ENCODE measurements around the gene NDST1. TPM values are rescaled to one million over a fixed set of nuclear protein-coding genes. Genes with fewer than 3 reads are reported as not detected.
A peak's percentile ranks its signal among the peaks of the same experiment; 100 is the strongest.

NDST1 gene
- total RNA-seq, 1 experiment from 2014 or later, result 8.4 TPM

- Histone ChIP-seq H3K36me3 (ENCODE audit: insufficient read depth, low read length) (no peaks in the 10 kb centered on the region), H3K9ac (ENCODE audit: low read length) (peak overlapping the region; percentile 79), H3K4me3 (ENCODE audit: low read length) (peak overlapping the region; percentile 73), H3K27me3 (ENCODE audit: low read length) (no peaks in the 10 kb centered on the region), H4K20me1 (ENCODE audit: insufficient read depth, low read depth, low read length) (no peaks in the 10 kb centered on the region), H2AFZ (ENCODE audit: low read length) (no peak overlapping the region; the same call in 1 of the 2 replicates), H3K27ac (ENCODE audit: low read length) (peak overlapping the region; percentile 14; the same call in 1 of the 2 replicates), H3K4me1 (ENCODE audit: low read length) (peaks cover 53% of the 10 kb centered on the region), H3K4me2 (ENCODE audit: low read depth, low read length, poor library complexity, severe bottlenecking) (peak overlapping the region; percentile 82), H3K9me3 (ENCODE audit: low read length) (no peaks in the 10 kb centered on the region), H3K9me2 (replicated peaks; ENCODE audit: insufficient read depth, low read length) (no peaks in the 10 kb centered on the region), H3K79me2 (ENCODE audit: low read length) (no peaks in the 10 kb centered on the region)
- peak; percentile 79 for DNase-seq
Measured at GRCh38 chr5:150486402-150487198, 21.3 kb upstream of the NDST1 start.

GRCh38 chr5:150487199-150488061 is 20.5 kb upstream of the NDST1 start:
- H3K79me2 ChIP-seq (ENCODE audit: low read length), result no peaks in the 10 kb centered on the region
- H3K36me3 ChIP-seq (ENCODE audit: insufficient read depth, low read length), result no peaks in the 10 kb centered on the region
- no peaks in the 10 kb centered on the region for H4K20me1 ChIP-seq (ENCODE audit: insufficient read depth, low read depth, low read length)
- peak overlapping the region; percentile 82 for H3K4me2 ChIP-seq (ENCODE audit: low read depth, low read length, poor library complexity, severe bottlenecking)
- peak overlapping the region; percentile 79 for H3K9ac ChIP-seq (ENCODE audit: low read length)
- DNase-seq, result peak; percentile 69
- H3K4me3 ChIP-seq (ENCODE audit: low read length), result peak overlapping the region; percentile 73
- H3K9me3 ChIP-seq (ENCODE audit: low read length), result no peaks in the 10 kb centered on the region
- no peaks in the 10 kb centered on the region for H3K27me3 ChIP-seq (ENCODE audit: low read length)
- no peaks in the 10 kb centered on the region for H3K9me2 ChIP-seq (replicated peaks; ENCODE audit: insufficient read depth, low read length)
- peaks cover 59% of the 10 kb centered on the region for H3K4me1 ChIP-seq (ENCODE audit: low read length)
- H3K27ac ChIP-seq (ENCODE audit: low read length), result peak overlapping the region; percentile 14; the same call in 1 of the 2 replicates
- H2AFZ ChIP-seq (ENCODE audit: low read length), result no peak overlapping the region

GRCh38 chr5:150488519-150489359 is 19.2 kb upstream of the NDST1 start:
- Histone ChIP-seq H3K9me3 (ENCODE audit: low read length) (no peaks in the 10 kb centered on the region), H2AFZ (ENCODE audit: low read length) (no peak overlapping the region), H3K36me3 (ENCODE audit: insufficient read depth, low read length) (no peaks in the 10 kb centered on the region), H3K27ac (ENCODE audit: low read length) (peak overlapping the region; percentile 81; the same call in 1 of the 2 replicates), H3K27me3 (ENCODE audit: low read length) (no peaks in the 10 kb centered on the region), H3K9me2 (replicated peaks; ENCODE audit: insufficient read depth, low read length) (no peaks in the 10 kb centered on the region), H3K4me1 (ENCODE audit: low read length) (peaks cover 59% of the 10 kb centered on the region), H3K9ac (ENCODE audit: low read length) (peak overlapping the region; percentile 52; the same call in 1 of the 2 replicates), H3K4me2 (ENCODE audit: low read depth, low read length, poor library complexity, severe bottlenecking) (peak overlapping the region; percentile 67), H3K79me2 (ENCODE audit: low read length) (no peaks in the 10 kb centered on the region), H4K20me1 (ENCODE audit: insufficient read depth, low read depth, low read length) (no peaks in the 10 kb centered on the region), H3K4me3 (ENCODE audit: low read length) (no peak overlapping the region)
- DNase-seq, result no peak

GRCh38 chr5:150489360-150490295 is 18.3 kb upstream of the NDST1 start:
- Histone ChIP-seq H3K27me3 (ENCODE audit: low read length) (no peaks in the 10 kb centered on the region), H4K20me1 (ENCODE audit: insufficient read depth, low read depth, low read length) (no peaks in the 10 kb centered on the region), H3K27ac (ENCODE audit: low read length) (peak overlapping the region; percentile 81), H3K9me3 (ENCODE audit: low read length) (no peaks in the 10 kb centered on the region), H2AFZ (ENCODE audit: low read length) (peak overlapping the region; percentile 75; the same call in 1 of the 2 replicates), H3K4me2 (ENCODE audit: low read depth, low read length, poor library complexity, severe bottlenecking) (peak overlapping the region; percentile 67), H3K79me2 (ENCODE audit: low read length) (no peaks in the 10 kb centered on the region), H3K9me2 (replicated peaks; ENCODE audit: insufficient read depth, low read length) (no peaks in the 10 kb centered on the region), H3K4me3 (ENCODE audit: low read length) (peak overlapping the region; percentile 27; the same call in 1 of the 2 replicates), H3K36me3 (ENCODE audit: insufficient read depth, low read length) (no peaks in the 10 kb centered on the region), H3K9ac (ENCODE audit: low read length) (peak overlapping the region; percentile 52), H3K4me1 (ENCODE audit: low read length) (peaks cover 59% of the 10 kb centered on the region)
- peak; percentile 91 for DNase-seq

GRCh38 chr5:150490296-150490669 is 17.6 kb upstream of the NDST1 start:
- Histone ChIP-seq H2AFZ (ENCODE audit: low read length) (no peak overlapping the region), H3K79me2 (ENCODE audit: low read length) (no peaks in the 10 kb centered on the region), H3K36me3 (ENCODE audit: insufficient read depth, low read length) (no peaks in the 10 kb centered on the region), H3K9me3 (ENCODE audit: low read length) (no peaks in the 10 kb centered on the region), H4K20me1 (ENCODE audit: insufficient read depth, low read depth, low read length) (no peaks in the 10 kb centered on the region), H3K27ac (ENCODE audit: low read length) (peak overlapping the region; percentile 81), H3K9ac (ENCODE audit: low read length) (peak overlapping the region; percentile 48), H3K4me3 (ENCODE audit: low read length) (peak overlapping the region; percentile 25; the same call in 1 of the 2 replicates), H3K27me3 (ENCODE audit: low read length) (no peaks in the 10 kb centered on the region), H3K4me2 (ENCODE audit: low read depth, low read length, poor library complexity, severe bottlenecking) (peak overlapping the region; percentile 67), H3K9me2 (replicated peaks; ENCODE audit: insufficient read depth, low read length) (no peaks in the 10 kb centered on the region), H3K4me1 (ENCODE audit: low read length) (peaks cover 59% of the 10 kb centered on the region)
- DNase-seq, result no peak

GRCh38 chr5:150490754-150491153 is 17.2 kb upstream of the NDST1 start:
- Histone ChIP-seq H3K4me1 (ENCODE audit: low read length) (peaks cover 58% of the 10 kb centered on the region), H3K9ac (ENCODE audit: low read length) (peak overlapping the region; percentile 48; the same call in 1 of the 2 replicates), H3K27ac (ENCODE audit: low read length) (no peak overlapping the region), H3K9me3 (ENCODE audit: low read length) (no peaks in the 10 kb centered on the region), H3K79me2 (ENCODE audit: low read length) (no peaks in the 10 kb centered on the region), H3K27me3 (ENCODE audit: low read length) (no peaks in the 10 kb centered on the region), H3K4me2 (ENCODE audit: low read depth, low read length, poor library complexity, severe bottlenecking) (peak overlapping the region; percentile 67), H3K4me3 (ENCODE audit: low read length) (no peak overlapping the region), H4K20me1 (ENCODE audit: insufficient read depth, low read depth, low read length) (0 out of 2 replicates have a peak, but pooled peaks cover under 1% of the 10 kb centered on the region), H2AFZ (ENCODE audit: low read length) (no peak overlapping the region), H3K36me3 (ENCODE audit: insufficient read depth, low read length) (no peaks in the 10 kb centered on the region), H3K9me2 (replicated peaks; ENCODE audit: insufficient read depth, low read length) (no peaks in the 10 kb centered on the region)
- no peak for DNase-seq

GRCh38 chr5:150491876-150492275 is 16.1 kb upstream of the NDST1 start:
- Histone ChIP-seq H3K27ac (ENCODE audit: low read length) (no peak overlapping the region), H3K79me2 (ENCODE audit: low read length) (no peaks in the 10 kb centered on the region), H3K9ac (ENCODE audit: low read length) (no peak overlapping the region)

More at GRCh38 chr5:150491876-150492275, 16.1 kb upstream of the NDST1 start:
- no peaks in the 10 kb centered on the region for H3K9me2 ChIP-seq (replicated peaks; ENCODE audit: insufficient read depth, low read length)
- no peak overlapping the region for H3K4me2 ChIP-seq (ENCODE audit: low read depth, low read length, poor library complexity, severe bottlenecking)
- no peaks in the 10 kb centered on the region for H3K36me3 ChIP-seq (ENCODE audit: insufficient read depth, low read length)
- DNase-seq, result no peak
- no peak overlapping the region for H2AFZ ChIP-seq (ENCODE audit: low read length)
- H3K27me3 ChIP-seq (ENCODE audit: low read length), result no peaks in the 10 kb centered on the region
- H4K20me1 ChIP-seq (ENCODE audit: insufficient read depth, low read depth, low read length), result 0 out of 2 replicates have a peak, but pooled peaks cover 3% of the 10 kb centered on the region
- no peak overlapping the region for H3K4me3 ChIP-seq (ENCODE audit: low read length)
- H3K4me1 ChIP-seq (ENCODE audit: low read length), result peaks cover 53% of the 10 kb centered on the region
- H3K9me3 ChIP-seq (ENCODE audit: low read length), result no peaks in the 10 kb centered on the region

All from Karpas-422 (cell line).